Neuronal stem cell (in vitro differentiated cells): ENCODE data around the gene WDR54.
"Not testable (repeated sequence)": the region's sequence is repeated elsewhere in the genome, so short reads cannot be mapped to it uniquely, and the experiment has no call there.

ENCODE experiments used
- DNase-seq: peaks from one replicate; pipeline ENCODE4 v3.0.0-alpha.2; 2013; ENCODE audit warnings: low spot score
- H2AFZ ChIP-seq: one replicate; pipeline ENCODE4 v1.6.1; 2013; ENCODE audit warnings: mild to moderate bottlenecking, low read length, inconsistent platforms
- H2AK5ac ChIP-seq: 2 replicates; pipeline ENCODE4 v1.6.1; 2013; ENCODE audit warnings: low read depth, mild to moderate bottlenecking, inconsistent platforms, low read length, moderate library complexity, mixed read lengths
- H2BK120ac ChIP-seq: 2 replicates; pipeline ENCODE4 v1.6.1; 2013; ENCODE audit warnings: low read depth, mild to moderate bottlenecking, inconsistent platforms, low read length, moderate library complexity, mixed read lengths
- H2BK12ac ChIP-seq: one replicate; pipeline ENCODE4 v1.6.1; 2013; ENCODE audit warnings: low read length, inconsistent platforms
- H2BK15ac ChIP-seq: 2 replicates; pipeline ENCODE4 v1.6.1; 2013; ENCODE audit warnings: mild to moderate bottlenecking, low read length, inconsistent platforms, mixed read lengths
- H2BK5ac ChIP-seq: one replicate; pipeline ENCODE4 v1.6.1; 2013; ENCODE audit warnings: inconsistent platforms, mild to moderate bottlenecking, low read length, moderate library complexity
- H3K14ac ChIP-seq: one replicate; pipeline ENCODE4 v1.6.1; 2013; ENCODE audit warnings: low read length, inconsistent platforms
- H3K18ac ChIP-seq: 2 replicates; pipeline ENCODE4 v1.6.1; 2013; ENCODE audit warnings: low read length, inconsistent platforms
- H3K23ac ChIP-seq: 2 replicates; pipeline ENCODE4 v1.6.1; 2013; ENCODE audit warnings: low read depth, mild to moderate bottlenecking, mixed read lengths, low read length, inconsistent platforms; ENCODE audit not compliant: poor library complexity
- H3K27ac ChIP-seq: replicated peaks from 3 replicates; pipeline ENCODE4 v1.5.1; 2013; ENCODE audit warnings: low read length, inconsistent platforms
- H3K27me3 ChIP-seq, 3 experiments: 2 replicates each; pipeline ENCODE4 v1.6.1; 2013; ENCODE audit warnings: low read length in 3 of 3, mild to moderate bottlenecking in 2 of 3, inconsistent platforms in 1 of 3, low read depth in 1 of 3, mixed read lengths in 1 of 3, moderate library complexity in 1 of 3; ENCODE audit not compliant: control insufficient read depth in 3 of 3, insufficient read depth in 3 of 3
- H3K36me3 ChIP-seq, 2 donors: replicated peaks in 1 of 2; 2 replicates each; pipeline ENCODE4 v1.6.1; 2013; ENCODE audit warnings: low read length in 2 of 2; ENCODE audit not compliant: control insufficient read depth in 2 of 2, insufficient read depth in 2 of 2
- H3K4ac ChIP-seq: 2 replicates; pipeline ENCODE4 v1.6.1; 2013; ENCODE audit warnings: inconsistent platforms, mild to moderate bottlenecking, low read length, moderate library complexity
- H3K4me1 ChIP-seq, 2 donors: 1 replicate in 1 of 2; 2 replicates in 1 of 2; pipeline ENCODE4 v1.6.1; 2013; ENCODE audit warnings: low read length in 2 of 2, low read depth in 1 of 2; ENCODE audit not compliant: control insufficient read depth in 2 of 2, insufficient read depth in 1 of 2
- H3K4me2 ChIP-seq: one replicate; pipeline ENCODE4 v1.6.1; 2013; ENCODE audit warnings: mild to moderate bottlenecking, low read length, inconsistent platforms; ENCODE audit not compliant: insufficient read depth, poor library complexity, severe bottlenecking
- H3K4me3 ChIP-seq, 2 donors: 2 replicates each; pipeline ENCODE4 v1.5.1; 2013; ENCODE audit warnings: low read length in 2 of 2, mild to moderate bottlenecking in 2 of 2, inconsistent platforms in 1 of 2, moderate library complexity in 1 of 2
- H3K79me1 ChIP-seq: one replicate; pipeline ENCODE4 v1.6.1; 2013; ENCODE audit warnings: low read depth, mild to moderate bottlenecking, inconsistent platforms, low read length, moderate library complexity
- H3K9ac ChIP-seq: one replicate; pipeline ENCODE4 v1.6.1; 2013; ENCODE audit warnings: mild to moderate bottlenecking, low read depth, low read length, inconsistent platforms; ENCODE audit not compliant: poor library complexity
- H3K9me3 ChIP-seq, 2 donors: replicated peaks in 1 of 2; 2 replicates each; pipeline versions ENCODE3 to v1.6.1; 2013; ENCODE audit warnings: low read length in 2 of 2, mild to moderate bottlenecking in 2 of 2, inconsistent platforms in 1 of 2, low read depth in 1 of 2, mixed read lengths in 1 of 2, moderate library complexity in 1 of 2; ENCODE audit not compliant: control insufficient read depth in 2 of 2, insufficient read depth in 1 of 2
- H4K8ac ChIP-seq: one replicate; pipeline ENCODE4 v1.6.1; 2013; ENCODE audit warnings: low read depth, mild to moderate bottlenecking, inconsistent platforms, low read length, moderate library complexity
- H4K91ac ChIP-seq: one replicate; pipeline ENCODE4 v1.6.1; 2013; ENCODE audit warnings: low read length, low read depth, mild to moderate bottlenecking, inconsistent platforms; ENCODE audit not compliant: poor library complexity
- WGBS, 2 donors: extraction: QIAGEN DNeasy Blood & Tissue Kit; methylation state at CpG; one replicate each; pipeline ENCODE4 v1.1.7; 2013; ENCODE audit warnings: missing lambda C conversion rate in 2 of 2, mixed read lengths in 1 of 2; ENCODE audit not compliant: insufficient read length in 2 of 2, insufficient replicate concordance in 1 of 2; ENCODE audit errors: extremely low coverage in 2 of 2; 5-methylcytosine and 5-hydroxymethylcytosine counted together

WDR54 gene

DNA sequence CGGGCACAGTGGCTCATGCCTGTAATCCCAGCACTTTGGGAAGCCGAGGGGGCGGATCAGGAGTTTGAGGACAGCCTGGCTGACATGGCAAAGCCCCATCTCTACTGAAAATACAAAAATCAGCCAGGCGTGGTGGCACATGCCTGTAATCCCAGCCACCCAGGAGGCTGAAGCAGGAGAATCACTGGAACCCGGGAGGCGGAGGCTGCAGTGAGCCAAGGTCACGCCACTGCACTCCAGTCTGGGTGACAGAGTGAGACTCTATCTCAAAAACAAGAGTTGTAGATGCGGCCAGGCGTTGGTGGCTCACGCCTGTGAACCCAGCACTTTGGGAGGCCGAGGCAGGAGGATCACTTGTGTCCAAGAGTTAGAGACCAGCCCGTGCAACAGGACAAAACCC is 49.2 kb downstream of the WDR54 start:
- not testable (repeated sequence) for H2BK120ac ChIP-seq, H2BK15ac ChIP-seq, H3K9me3 ChIP-seq, H4K91ac ChIP-seq, H3K14ac ChIP-seq, H3K4me2 ChIP-seq, H3K23ac ChIP-seq, H3K18ac ChIP-seq, H2AFZ ChIP-seq, H3K79me1 ChIP-seq, H2BK5ac ChIP-seq, H3K4me3 ChIP-seq, H2BK12ac ChIP-seq, H3K4ac ChIP-seq, H3K9ac ChIP-seq, H2AK5ac ChIP-seq, DNase-seq, H3K27ac ChIP-seq, H3K27me3 ChIP-seq, H4K8ac ChIP-seq
- H3K36me3 ChIP-seq, result peaks cover 15 to 25% of the 10 kb centered on the region in 2 donors
- peaks cover 7 to 14% of the 10 kb centered on the region in 2 donors for H3K4me1 ChIP-seq
- no CpG with 5 or more reads among the region's 12 CpGs for WGBS, 2 donors

DNA sequence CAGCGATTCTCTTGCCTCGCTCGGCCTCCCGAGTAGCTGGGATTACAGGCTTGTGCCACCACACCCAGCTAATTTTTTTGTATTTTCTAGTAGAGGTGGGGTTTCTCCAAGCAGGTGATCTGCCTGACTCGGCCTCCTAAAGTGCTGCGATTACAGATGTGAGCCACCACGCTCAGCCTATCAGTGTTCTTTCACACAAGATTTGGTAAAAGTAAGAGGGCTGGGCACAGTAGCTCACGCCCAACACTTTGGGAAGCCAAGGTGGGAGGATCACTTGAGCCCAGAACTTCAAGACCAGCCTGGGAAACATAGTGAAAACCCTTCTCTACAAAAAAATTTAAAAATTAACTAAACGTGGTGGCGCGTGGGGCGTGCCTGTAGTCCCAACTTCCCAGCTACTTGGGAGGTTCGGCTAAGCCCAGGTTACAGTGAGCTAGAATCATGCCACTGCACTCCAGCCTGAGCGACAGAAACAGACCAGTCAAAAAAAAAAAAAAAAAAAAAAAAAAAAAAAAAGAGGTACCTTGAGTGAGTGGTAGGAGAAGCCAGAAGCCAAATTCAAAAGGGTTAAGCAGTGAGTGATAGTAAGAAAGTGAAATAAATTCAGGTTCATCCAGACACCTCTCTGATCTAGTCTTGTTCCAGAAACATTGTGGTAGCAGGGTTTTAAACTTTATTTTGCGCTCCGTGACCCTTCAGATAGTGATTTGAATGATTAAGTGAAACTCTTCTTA is 50.0 kb downstream of the WDR54 start:
- Histone ChIP-seq H3K4me1 (peaks cover 6 to 11% of the 10 kb centered on the region in 2 donors), H2BK5ac (no peak overlapping the region), H2BK12ac (no peak overlapping the region), H3K4ac (no peak overlapping the region), H3K79me1 (no peaks in the 10 kb centered on the region), H4K8ac (no peak overlapping the region), H4K91ac (no peak overlapping the region), H2BK15ac (no peak overlapping the region), H3K27ac (peak overlapping the region; percentile 87), H3K14ac (no peak overlapping the region), H3K23ac (peak overlapping the region; percentile 96), H2BK120ac (no peak overlapping the region), H3K4me2 (peak overlapping the region; percentile 87), H3K18ac (no peak overlapping the region), H3K36me3 (peaks cover 15 to 31% of the 10 kb centered on the region in 2 donors), H3K9me3 (no peaks in the 10 kb centered on the region), H3K27me3 (no peaks in the 10 kb centered on the region), H3K9ac (peak overlapping the region; percentile 91), H2AK5ac (no peak overlapping the region), H3K4me3 (peak overlapping the region; percentile 74 to 89), H2AFZ (peak overlapping the region; percentile 83)
- DNase-seq, result no peak
- no CpG with 5 or more reads among the region's 16 CpGs for WGBS, 2 donors

DNA sequence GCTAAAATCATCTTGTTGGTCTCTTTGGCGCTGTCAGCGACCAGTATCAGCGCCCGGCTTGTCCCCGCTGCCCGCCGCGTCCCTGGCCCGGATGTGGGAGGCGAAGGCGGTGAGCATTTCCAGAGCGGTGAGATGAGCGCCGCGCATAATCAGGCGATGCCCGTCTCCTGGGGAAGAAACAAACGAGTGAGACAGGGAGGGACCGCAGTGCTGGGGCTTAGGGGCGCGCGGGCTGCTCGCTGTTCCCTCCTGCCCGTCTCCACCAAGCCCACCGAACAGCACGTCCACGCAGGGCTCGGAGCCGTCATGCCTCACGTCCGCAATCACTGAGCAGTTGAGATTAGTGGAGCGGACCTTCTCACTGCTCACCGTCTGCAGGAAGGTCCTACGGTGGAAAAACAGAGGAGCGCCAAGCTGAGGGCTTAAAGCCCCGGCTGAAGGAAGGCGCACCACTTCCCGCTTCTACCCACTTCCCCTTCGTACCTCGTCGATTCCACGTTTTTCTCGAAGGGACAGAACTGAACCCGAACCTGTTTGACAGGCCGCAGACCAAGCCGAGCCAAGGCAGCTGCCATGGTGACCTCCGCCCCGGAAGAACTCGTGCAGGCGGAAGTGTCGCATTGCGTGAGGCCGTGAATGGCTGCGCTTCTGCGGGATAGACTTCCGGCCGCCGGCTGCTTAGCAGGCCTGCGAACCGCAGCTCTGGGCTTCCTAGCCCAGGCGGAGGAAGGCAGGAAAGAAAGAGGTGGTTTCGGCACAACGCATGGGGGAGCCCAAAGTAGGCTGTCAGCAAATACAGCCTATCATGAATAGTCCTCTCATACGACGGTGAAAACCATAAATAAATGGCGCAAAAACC is 50.8 kb downstream of the WDR54 start, which contains the start of gene MRPL53:
Gene MRPL53 (minus strand): TSS at position 595 of the 859 bp plus-strand sequence. CDS start 20 bp downstream, at position 575.
- no peaks in the 10 kb centered on the region for H3K9me3 ChIP-seq
- H2BK120ac ChIP-seq, result peak within 1 kb of the TSS; percentile 42
- H4K91ac ChIP-seq, result no peak within 1 kb of the TSS
- H2AK5ac ChIP-seq, result peak within 1 kb of the TSS; percentile 23
- peak within 1 kb of the TSS; percentile 83 for H2AFZ ChIP-seq
- peak within 1 kb of the TSS; percentile 78 for H3K18ac ChIP-seq
- no peak within 1 kb of the TSS for H2BK12ac ChIP-seq
- peak within 1 kb of the TSS; percentile 87 for H3K4me2 ChIP-seq
- WGBS, 2 donors, result no CpG with 5 or more reads among the region's 66 CpGs
- no peak within 1 kb of the TSS for H3K4ac ChIP-seq
- H2BK5ac ChIP-seq, result no peak within 1 kb of the TSS
- no peaks in the 10 kb centered on the region for H3K79me1 ChIP-seq
- peak within 1 kb of the TSS; percentile 5 for H3K14ac ChIP-seq
- H3K23ac ChIP-seq, result peak within 1 kb of the TSS; percentile 96
- no peak within 1 kb of the TSS for H2BK15ac ChIP-seq
- peaks cover 6 to 11% of the 10 kb centered on the region in 2 donors for H3K4me1 ChIP-seq
- H3K9ac ChIP-seq, result peak within 1 kb of the TSS; percentile 91
- H3K27me3 ChIP-seq, result no peaks in the 10 kb centered on the region
- peak; percentile 89 for DNase-seq
- H3K27ac ChIP-seq, result peak within 1 kb of the TSS; percentile 87
- H3K36me3 ChIP-seq, result peaks cover 20 to 39% of the 10 kb centered on the region in 2 donors
- peak within 1 kb of the TSS; percentile 74 to 89 for H3K4me3 ChIP-seq
- H4K8ac ChIP-seq, result peak within 1 kb of the TSS; percentile 58

DNA sequence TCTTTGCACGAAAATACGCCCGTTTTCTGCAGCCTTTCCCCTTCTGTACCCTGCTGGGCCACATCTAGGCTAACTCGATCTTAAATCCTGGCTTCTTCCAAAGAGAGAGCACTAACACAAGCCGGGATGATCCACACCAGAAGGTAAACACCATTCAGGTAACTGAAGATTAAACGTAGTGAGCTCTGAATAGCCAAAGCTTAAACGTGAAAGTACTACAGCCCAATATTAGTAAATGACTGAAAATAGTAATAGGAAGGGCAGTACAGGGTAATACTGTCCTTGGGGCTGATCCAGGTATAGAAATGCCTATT is 51.4 kb downstream of the WDR54 start:
- Histone ChIP-seq H3K27me3 (no peaks in the 10 kb centered on the region), H2BK12ac (no peak overlapping the region), H2BK5ac (no peak overlapping the region), H3K4me1 (peaks cover 6 to 11% of the 10 kb centered on the region in 2 donors), H2BK120ac (no peak overlapping the region), H3K4ac (no peak overlapping the region), H3K9ac (peak overlapping the region; percentile 81), H4K91ac (no peak overlapping the region), H3K14ac (no peak overlapping the region), H3K27ac (peak overlapping the region; percentile 87), H3K4me2 (peak overlapping the region; percentile 87), H3K18ac (peak overlapping the region; percentile 63), H2AK5ac (no peak overlapping the region), H4K8ac (peak overlapping the region; percentile 58), H3K9me3 (no peaks in the 10 kb centered on the region), H2BK15ac (no peak overlapping the region), H3K23ac (no peak overlapping the region), H2AFZ (peak overlapping the region; percentile 83), H3K36me3 (peaks cover 24 to 44% of the 10 kb centered on the region in 2 donors), H3K4me3 (peak overlapping the region; percentile 74 to 89), H3K79me1 (no peaks in the 10 kb centered on the region)
- no CpG with 5 or more reads among the region's 7 CpGs for WGBS, 2 donors
- DNase-seq, result no peak
